Ishikawa (cell line): Measurements from ENCODE around the gene OCSTAMP.

Experiments used
- EP300 ChIP-seq: IDR thresholded peaks from 2 replicates; pipeline ENCODE4 v1.6.1; 2012; ENCODE audit warnings: borderline replicate concordance
- FOXM1 ChIP-seq: IDR thresholded peaks from 2 replicates; pipeline ENCODE4 v1.6.1; 2012; ENCODE audit warnings: low read depth, borderline replicate concordance
- RAD21 ChIP-seq: IDR thresholded peaks from 2 replicates; pipeline ENCODE4 v1.6.1; 2012; ENCODE audit warnings: low read depth
- TAF1 ChIP-seq: IDR thresholded peaks from 2 replicates; pipeline ENCODE4 v1.6.1; 2012; ENCODE audit warnings: low read depth, mild to moderate bottlenecking
- TCF12 ChIP-seq: IDR thresholded peaks from 2 replicates; pipeline ENCODE4 v1.6.1; 2012; ENCODE audit warnings: low read depth
- TEAD4 ChIP-seq: IDR thresholded peaks from 2 replicates; pipeline ENCODE4 v1.6.1; 2012
- YY1 ChIP-seq: IDR thresholded peaks from 2 replicates; pipeline ENCODE4 v1.6.1; 2012; ENCODE audit warnings: low read depth
- TF ChIP-seq, protein P1 (sequence below): IDR thresholded peaks from 2 replicates; pipeline ENCODE4 v1.6.1; 2012
- TF ChIP-seq, protein P2 (sequence below): IDR thresholded peaks from 2 replicates; pipeline ENCODE4 v1.6.1; 2012
- TF ChIP-seq, protein P3 (sequence below): IDR thresholded peaks from 2 replicates; pipeline ENCODE4 v1.6.1; 2012; ENCODE audit warnings: low read depth, mild to moderate bottlenecking

DNA sequence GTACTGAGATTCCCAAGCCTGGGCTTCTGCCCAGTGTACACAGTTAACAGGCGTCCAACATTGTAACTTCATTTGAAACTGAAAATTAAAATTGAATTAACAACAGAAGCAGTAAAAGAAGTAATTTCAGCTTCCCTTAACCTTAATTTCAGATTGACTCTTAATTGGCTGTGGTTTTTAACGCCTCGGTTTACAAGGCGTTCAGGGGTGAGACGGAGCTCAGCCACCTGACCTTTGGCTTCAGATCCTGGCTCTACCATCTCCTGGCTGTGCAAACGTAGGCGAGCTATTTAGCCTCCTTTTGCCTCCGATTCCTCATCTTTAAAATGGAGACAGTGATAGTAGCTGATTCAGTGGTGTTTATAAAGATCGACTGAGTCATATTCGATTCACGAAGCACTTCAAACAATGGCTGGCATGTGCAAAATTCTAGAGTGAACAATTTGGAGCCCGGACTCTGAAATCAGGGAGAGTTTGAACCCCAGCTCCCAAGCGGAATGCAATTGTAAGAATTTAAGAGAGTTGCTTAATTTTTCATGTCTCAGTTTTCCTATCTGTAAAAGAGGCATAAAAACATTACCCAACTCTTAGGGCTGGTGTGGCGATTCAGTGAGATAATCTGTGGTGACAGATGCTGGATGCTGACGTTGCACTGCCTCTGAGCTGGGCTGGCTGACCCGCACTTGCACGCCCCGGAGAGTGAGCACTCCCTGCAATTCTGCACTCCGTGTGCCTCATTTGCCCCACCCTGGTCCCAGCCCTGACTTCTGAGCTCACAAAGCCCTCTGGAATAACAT lies 23.5 kb upstream of the OCSTAMP start:
- no peak for TF ChIP-seq YY1
- no peak for TF ChIP-seq EP300
- TF ChIP-seq TEAD4: no peak
- TF ChIP-seq, protein P1, sequence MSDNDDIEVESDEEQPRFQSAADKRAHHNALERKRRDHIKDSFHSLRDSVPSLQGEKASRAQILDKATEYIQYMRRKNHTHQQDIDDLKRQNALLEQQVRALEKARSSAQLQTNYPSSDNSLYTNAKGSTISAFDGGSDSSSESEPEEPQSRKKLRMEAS: no peak
- TF ChIP-seq, protein P2, sequence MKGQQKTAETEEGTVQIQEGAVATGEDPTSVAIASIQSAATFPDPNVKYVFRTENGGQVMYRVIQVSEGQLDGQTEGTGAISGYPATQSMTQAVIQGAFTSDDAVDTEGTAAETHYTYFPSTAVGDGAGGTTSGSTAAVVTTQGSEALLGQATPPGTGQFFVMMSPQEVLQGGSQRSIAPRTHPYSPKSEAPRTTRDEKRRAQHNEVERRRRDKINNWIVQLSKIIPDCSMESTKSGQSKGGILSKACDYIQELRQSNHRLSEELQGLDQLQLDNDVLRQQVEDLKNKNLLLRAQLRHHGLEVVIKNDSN: no peak
- no peak for TF ChIP-seq RAD21
- TF ChIP-seq FOXM1: no peak
- TF ChIP-seq TAF1: no peak
- TF ChIP-seq, protein P3, sequence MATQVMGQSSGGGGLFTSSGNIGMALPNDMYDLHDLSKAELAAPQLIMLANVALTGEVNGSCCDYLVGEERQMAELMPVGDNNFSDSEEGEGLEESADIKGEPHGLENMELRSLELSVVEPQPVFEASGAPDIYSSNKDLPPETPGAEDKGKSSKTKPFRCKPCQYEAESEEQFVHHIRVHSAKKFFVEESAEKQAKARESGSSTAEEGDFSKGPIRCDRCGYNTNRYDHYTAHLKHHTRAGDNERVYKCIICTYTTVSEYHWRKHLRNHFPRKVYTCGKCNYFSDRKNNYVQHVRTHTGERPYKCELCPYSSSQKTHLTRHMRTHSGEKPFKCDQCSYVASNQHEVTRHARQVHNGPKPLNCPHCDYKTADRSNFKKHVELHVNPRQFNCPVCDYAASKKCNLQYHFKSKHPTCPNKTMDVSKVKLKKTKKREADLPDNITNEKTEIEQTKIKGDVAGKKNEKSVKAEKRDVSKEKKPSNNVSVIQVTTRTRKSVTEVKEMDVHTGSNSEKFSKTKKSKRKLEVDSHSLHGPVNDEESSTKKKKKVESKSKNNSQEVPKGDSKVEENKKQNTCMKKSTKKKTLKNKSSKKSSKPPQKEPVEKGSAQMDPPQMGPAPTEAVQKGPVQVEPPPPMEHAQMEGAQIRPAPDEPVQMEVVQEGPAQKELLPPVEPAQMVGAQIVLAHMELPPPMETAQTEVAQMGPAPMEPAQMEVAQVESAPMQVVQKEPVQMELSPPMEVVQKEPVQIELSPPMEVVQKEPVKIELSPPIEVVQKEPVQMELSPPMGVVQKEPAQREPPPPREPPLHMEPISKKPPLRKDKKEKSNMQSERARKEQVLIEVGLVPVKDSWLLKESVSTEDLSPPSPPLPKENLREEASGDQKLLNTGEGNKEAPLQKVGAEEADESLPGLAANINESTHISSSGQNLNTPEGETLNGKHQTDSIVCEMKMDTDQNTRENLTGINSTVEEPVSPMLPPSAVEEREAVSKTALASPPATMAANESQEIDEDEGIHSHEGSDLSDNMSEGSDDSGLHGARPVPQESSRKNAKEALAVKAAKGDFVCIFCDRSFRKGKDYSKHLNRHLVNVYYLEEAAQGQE: no peak
- no peak for TF ChIP-seq TCF12
